Activated T-cell treated with anti-CD3 and anti-CD28 coated beads, Interleukin-2, amount 50 U/mL, for 72 hours (primary cell): ENCODE data around the gene GSS. TPM values are rescaled to one million over a fixed set of nuclear protein-coding genes. Genes with fewer than 3 reads are reported as not detected.

Source experiments
- ATAC-seq, 2 donors: fragments of 150-1000 bp; cut with Tn5 transposase; replicated peaks in 1 of 2; 2 replicates each; pipeline ENCODE4 v1.10.0; 2021; ENCODE audit warnings: moderate library complexity in 2 of 2, mild to moderate bottlenecking in 1 of 2
- DNase-seq, 2 donors: peaks; one replicate each; pipeline ENCODE4 v3.0.0; 2021 to 2022; ENCODE audit warnings: mixed read lengths in 1 of 2
- H3K27ac Mint-ChIP-seq: one replicate; pipeline ENCODE4 v1.8.0; 2022; ENCODE audit warnings: mild to moderate bottlenecking, moderate library complexity, mixed read lengths
- H3K27me3 Mint-ChIP-seq: one replicate; pipeline ENCODE4 v1.8.0; 2022; ENCODE audit warnings: low read depth, mixed read lengths
- H3K36me3 Mint-ChIP-seq, 2 donors: one replicate each; pipeline ENCODE4 v1.8.0; 2022; ENCODE audit warnings: mixed read lengths in 2 of 2, mild to moderate bottlenecking in 1 of 2; ENCODE audit not compliant: insufficient read depth in 2 of 2
- H3K4me1 Mint-ChIP-seq: one replicate; pipeline ENCODE4 v1.8.0; 2022; ENCODE audit warnings: low read depth, mixed read lengths
- H3K4me3 Mint-ChIP-seq, 2 donors: one replicate each; pipeline ENCODE4 v1.8.0; 2022; ENCODE audit warnings: mild to moderate bottlenecking in 2 of 2, mixed read lengths in 2 of 2, moderate library complexity in 2 of 2
- H3K9me3 Mint-ChIP-seq, 2 donors: one replicate each; pipeline ENCODE4 v1.8.0; 2022; ENCODE audit warnings: mixed read lengths in 2 of 2
- total RNA-seq, 2 donors: library from RNA; stranded (reverse); gene quantifications; one replicate each; pipeline ENCODE4 v1.2.3, GENCODE V29; 2022

The GSS gene
- total RNA-seq, 2 donors from 2014 or later = 60.6 to 66.0 TPM

GRCh38 chr20:34956041-34956458 lies 444 bp upstream of the GSS start:
- Mint-ChIP-seq H3K9me3 (no peaks in the 10 kb centered on the region), H3K4me3 (peak overlapping the region; percentile 89 to 99), H3K27me3 (no peaks in the 10 kb centered on the region), H3K4me1 (peaks cover 32% of the 10 kb centered on the region), H3K36me3 (peaks cover 0 to 7% of the 10 kb centered on the region in 2 donors), H3K27ac (peak overlapping the region; percentile 76)
- ATAC-seq (no peak), DNase-seq (no peak)

GRCh38 chr20:34954904-34955230 lies 739 bp downstream of the GSS start:
- H3K4me3 Mint-ChIP-seq = peak overlapping the region; percentile 89 to 99
- no peaks in the 10 kb centered on the region for H3K27me3 Mint-ChIP-seq
- H3K4me1 Mint-ChIP-seq = peaks cover 25% of the 10 kb centered on the region
- ATAC-seq = no peak
- no peaks in the 10 kb centered on the region for H3K9me3 Mint-ChIP-seq
- DNase-seq = no peak
- peaks cover under 1 to 7% of the 10 kb centered on the region in 2 donors for H3K36me3 Mint-ChIP-seq
- peak overlapping the region; percentile 76 for H3K27ac Mint-ChIP-seq

GRCh38 chr20:34953960-34954359 lies 1.6 kb downstream of the GSS start:
- Mint-ChIP-seq H3K4me3 (peak overlapping the region in 1 of 2 donors; percentile 99), H3K4me1 (peaks cover 25% of the 10 kb centered on the region)
- ATAC-seq = no peak

GRCh38 chr20:34952671-34953070 lies 2.9 kb downstream of the GSS start:
- H3K36me3 Mint-ChIP-seq = peaks cover 3 to 11% of the 10 kb centered on the region in 2 donors
- H3K27ac Mint-ChIP-seq = no peak overlapping the region
- DNase-seq = no peak
- H3K27me3 Mint-ChIP-seq = no peaks in the 10 kb centered on the region
- H3K9me3 Mint-ChIP-seq = no peaks in the 10 kb centered on the region
- ATAC-seq = no peak
- peaks cover 31% of the 10 kb centered on the region for H3K4me1 Mint-ChIP-seq
- H3K4me3 Mint-ChIP-seq = no peak overlapping the region

More at GRCh38 chr20:34953960-34954359, 1.6 kb downstream of the GSS start:
- Mint-ChIP-seq H3K27ac (no peak overlapping the region), H3K27me3 (no peaks in the 10 kb centered on the region), H3K36me3 (peaks cover 3 to 8% of the 10 kb centered on the region in 2 donors), H3K9me3 (no peaks in the 10 kb centered on the region)
- no peak for DNase-seq

DNA sequence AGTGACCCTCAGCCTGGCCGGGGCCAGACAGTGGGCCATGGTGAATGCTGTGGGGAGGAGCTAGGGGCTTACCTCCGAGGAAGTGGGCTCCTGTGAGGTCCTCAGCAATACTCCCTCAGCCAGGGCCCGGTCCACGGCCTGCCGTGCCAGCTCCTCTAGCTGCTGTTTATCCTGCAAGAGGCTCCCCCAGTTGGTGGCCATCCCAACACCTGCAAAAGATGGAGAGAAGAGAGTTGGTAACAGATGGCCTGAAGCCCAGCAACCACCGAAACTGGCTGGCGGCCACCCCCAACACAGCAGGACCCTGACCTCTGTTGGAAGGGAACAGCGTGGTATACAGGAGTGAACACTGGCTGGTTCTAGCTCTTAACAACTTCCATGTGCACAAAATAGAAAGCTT lies 4.0 kb downstream of the GSS start:
- Mint-ChIP-seq H3K27ac (no peak overlapping the region), H3K27me3 (no peaks in the 10 kb centered on the region)
- no peak for ATAC-seq

GRCh38 chr20:34951252-34951651 lies 4.4 kb downstream of the GSS start:
- H3K27me3 Mint-ChIP-seq = no peaks in the 10 kb centered on the region
- H3K27ac Mint-ChIP-seq = no peak overlapping the region
- no peak overlapping the region for H3K4me3 Mint-ChIP-seq
- H3K36me3 Mint-ChIP-seq = peaks cover 3 to 11% of the 10 kb centered on the region in 2 donors
- ATAC-seq (no peak), DNase-seq (no peak)
- peaks cover 22% of the 10 kb centered on the region for H3K4me1 Mint-ChIP-seq
- no peaks in the 10 kb centered on the region for H3K9me3 Mint-ChIP-seq

More for the DNA sequence above, 4.0 kb downstream of the GSS start:
- no peak for DNase-seq
- no peaks in the 10 kb centered on the region for H3K9me3 Mint-ChIP-seq
- H3K36me3 Mint-ChIP-seq = peaks cover 3 to 11% of the 10 kb centered on the region in 2 donors
- no peak overlapping the region for H3K4me3 Mint-ChIP-seq
- H3K4me1 Mint-ChIP-seq = peaks cover 26% of the 10 kb centered on the region

DNA sequence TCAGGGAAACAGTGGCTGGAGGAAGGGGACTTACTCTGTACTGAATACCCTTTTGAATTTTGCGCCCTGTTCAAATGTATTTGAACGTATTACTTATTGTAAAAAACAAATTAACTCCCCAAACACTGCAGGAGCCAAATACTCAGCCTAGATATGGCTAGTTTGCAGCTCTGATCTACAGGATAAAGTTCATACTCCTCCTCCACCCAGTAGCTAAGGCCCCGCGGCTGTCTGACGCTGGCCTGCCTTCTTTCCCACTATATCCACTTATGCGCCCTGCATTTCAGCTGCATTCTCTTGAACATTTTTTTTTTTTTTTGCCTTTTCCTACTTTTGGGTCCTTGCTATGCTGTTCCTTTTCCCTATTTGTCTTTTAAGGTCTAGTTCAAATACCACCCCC lies 6.5 kb downstream of the GSS start:
- Mint-ChIP-seq H3K4me3 (no peak overlapping the region), H3K4me1 (peaks cover 6% of the 10 kb centered on the region), H3K36me3 (peaks cover 6 to 8% of the 10 kb centered on the region in 2 donors), H3K27ac (no peak overlapping the region), H3K9me3 (no peaks in the 10 kb centered on the region), H3K27me3 (no peaks in the 10 kb centered on the region)
- ATAC-seq (no peak), DNase-seq (no peak)

- H3K4me1 Mint-ChIP-seq = peaks cover 6% of the 10 kb centered on the region
- H3K9me3 Mint-ChIP-seq = no peaks in the 10 kb centered on the region
- no peaks in the 10 kb centered on the region for H3K27me3 Mint-ChIP-seq
- H3K4me3 Mint-ChIP-seq = no peak overlapping the region
- no peak for DNase-seq
- peaks cover 6 to 8% of the 10 kb centered on the region in 2 donors for H3K36me3 Mint-ChIP-seq
- ATAC-seq = peak in 1 of 2 donors; percentile 69
- H3K27ac Mint-ChIP-seq = no peak overlapping the region
These were observed 7.6 kb downstream of the GSS start for GRCh38 chr20:34948030-34948429.

DNA sequence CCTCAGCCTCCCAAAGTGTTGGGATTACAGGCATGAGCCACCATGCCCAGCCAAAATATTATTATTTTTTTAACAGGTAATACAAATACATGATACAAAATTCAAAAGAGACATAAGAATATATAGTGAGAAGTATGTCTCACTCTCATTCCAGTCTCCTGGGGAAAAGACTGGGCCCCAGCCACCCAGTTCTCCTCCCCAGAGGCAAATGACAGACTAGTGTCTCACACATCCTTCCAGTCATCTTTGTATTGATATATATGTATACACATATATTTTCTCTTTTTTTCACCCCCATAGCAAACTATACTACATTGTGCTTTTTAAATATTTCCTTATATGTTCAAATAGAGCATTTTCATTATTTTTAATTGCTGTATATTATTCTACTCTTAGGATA lies 8.3 kb downstream of the GSS start:
- Mint-ChIP-seq H3K36me3 (peaks cover 6 to 8% of the 10 kb centered on the region in 2 donors), H3K4me1 (peaks cover 6% of the 10 kb centered on the region), H3K27me3 (no peaks in the 10 kb centered on the region), H3K27ac (no peak overlapping the region), H3K4me3 (no peak overlapping the region), H3K9me3 (no peaks in the 10 kb centered on the region)
- no peak for DNase-seq
- no peak for ATAC-seq

- Mint-ChIP-seq H3K4me1 (peaks cover 6% of the 10 kb centered on the region), H3K9me3 (no peaks in the 10 kb centered on the region), H3K4me3 (no peak overlapping the region), H3K27ac (no peak overlapping the region), H3K27me3 (no peaks in the 10 kb centered on the region), H3K36me3 (peaks cover 6 to 8% of the 10 kb centered on the region in 2 donors)
- ATAC-seq (no peak), DNase-seq (no peak)
These were observed 8.9 kb downstream of the GSS start for GRCh38 chr20:34946661-34947060.

GRCh38 chr20:34945315-34946077 lies 10.1 kb downstream of the GSS start:
- DNase-seq (no peak), ATAC-seq (no peak)
- Mint-ChIP-seq H3K27me3 (no peaks in the 10 kb centered on the region), H3K27ac (peak overlapping the region; percentile 10), H3K36me3 (peaks cover 6 to 8% of the 10 kb centered on the region in 2 donors), H3K4me3 (no peak overlapping the region), H3K9me3 (no peaks in the 10 kb centered on the region), H3K4me1 (peaks cover 6% of the 10 kb centered on the region)

DNA sequence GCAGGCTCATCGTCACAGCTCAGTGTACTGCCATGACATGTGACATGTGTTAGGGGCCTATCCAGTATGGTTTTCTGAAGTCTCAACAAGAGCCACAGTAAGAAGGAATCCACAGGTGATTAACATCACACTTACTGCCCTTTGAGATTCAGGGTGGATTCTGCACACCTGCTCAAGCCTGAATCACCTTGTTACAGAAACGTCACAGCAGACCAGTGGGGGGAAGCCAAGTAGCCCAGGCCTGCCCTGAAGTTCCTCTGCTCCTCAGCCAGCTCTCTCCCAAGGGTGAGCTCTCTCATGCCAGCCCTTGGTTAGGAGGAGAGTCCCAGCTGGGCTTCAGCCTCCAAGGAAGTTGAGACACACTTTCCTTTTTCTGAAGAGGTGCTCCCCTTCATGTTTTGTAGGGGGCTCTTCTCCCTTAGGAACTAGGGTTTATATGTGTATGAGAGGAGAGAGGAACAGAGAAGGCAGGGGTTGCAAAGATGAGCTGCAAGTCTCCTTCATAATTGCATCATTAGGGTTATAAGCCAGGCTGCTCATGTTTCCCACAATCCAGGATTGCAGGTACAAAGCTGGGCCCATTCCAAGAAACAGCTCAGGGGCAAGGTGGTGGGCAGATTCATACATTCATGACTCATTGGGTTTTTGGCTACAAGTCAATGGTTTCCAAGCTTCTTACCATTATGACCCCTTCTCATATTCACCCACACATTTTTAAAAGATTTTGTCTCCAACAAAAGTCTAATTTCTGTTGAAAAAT lies 11.6 kb downstream of the GSS start:
- DNase-seq (no peak), ATAC-seq (no peak)
- Mint-ChIP-seq H3K27ac (no peak overlapping the region), H3K4me1 (peaks cover 6% of the 10 kb centered on the region), H3K4me3 (no peak overlapping the region), H3K27me3 (no peaks in the 10 kb centered on the region), H3K36me3 (peaks cover 3 to 8% of the 10 kb centered on the region in 2 donors), H3K9me3 (no peaks in the 10 kb centered on the region)

DNA sequence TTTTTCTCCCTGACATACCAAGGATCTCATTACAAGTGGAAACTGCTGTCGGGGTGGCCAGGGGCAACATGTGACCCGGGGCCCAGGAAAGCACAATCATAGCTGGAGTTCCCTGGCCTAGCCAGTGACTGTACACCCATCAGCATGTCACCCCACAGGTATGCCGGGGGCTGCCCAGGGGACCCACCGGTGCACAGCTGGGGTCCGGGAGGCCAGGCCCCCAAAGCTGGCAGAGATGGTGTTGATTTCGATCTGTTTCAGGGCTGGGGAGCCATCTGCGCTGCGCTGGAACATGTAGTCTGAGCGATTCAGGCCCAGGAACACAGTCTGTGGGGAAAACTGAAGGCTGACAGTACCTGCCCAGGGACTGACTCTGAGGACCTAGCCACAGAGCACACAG lies 13.3 kb downstream of the GSS start:
- ATAC-seq (no peak), DNase-seq (no peak)
- Mint-ChIP-seq H3K4me3 (no peak overlapping the region), H3K36me3 (peaks cover 5 to 6% of the 10 kb centered on the region in 2 donors), H3K27me3 (no peaks in the 10 kb centered on the region), H3K27ac (no peak overlapping the region), H3K4me1 (no peaks in the 10 kb centered on the region), H3K9me3 (no peaks in the 10 kb centered on the region)
